ENCODE measurements around the gene RGS4. TPM values are rescaled to one million over a fixed set of nuclear protein-coding genes. Genes with fewer than 3 reads are reported as not detected.

RGS4 gene
- total and polyA plus RNA-seq, 2 of the 13 experiments (the other 11 are each of a cell fraction or from before 2014, with no cell fraction given) = not detected

- FAIRE-seq (no peak), ATAC-seq (no peak), DNase-seq (ENCODE audit: low spot score) (no peak)
- Histone ChIP-seq H2AFZ (ENCODE audit: low read length) (no peak overlapping the region), H3K27ac (ENCODE audit: extremely low read length, insufficient read depth, low read length) (no peak overlapping the region), H3K36me3 (replicated peaks in 1 of 2; ENCODE audit: control insufficient read depth in 1 of 2, insufficient read depth in 2 of 2, low read length in 2 of 2) (no peaks in the 10 kb centered on the region), H3K4me2 (ENCODE audit: low read depth, low read length) (no peak overlapping the region), H3K4me3 (replicated peaks in 1 of 3; ENCODE audit: insufficient read depth in 1 of 3, low read depth in 2 of 3, low read length in 3 of 3) (no peak overlapping the region), H3K9me3 (ENCODE audit: low read length) (no peaks in the 10 kb centered on the region), H3K79me2 (ENCODE audit: insufficient read depth, low read length) (no peaks in the 10 kb centered on the region), H3K9ac (ENCODE audit: insufficient read depth, low read depth, low read length) (no peak overlapping the region), H3K4me1 (ENCODE audit: insufficient read depth, low read length) (no peaks in the 10 kb centered on the region), H3K27me3 (ENCODE audit: control insufficient read depth in 1 of 2, insufficient read depth in 2 of 2, low read length in 2 of 2) (no peaks in the 10 kb centered on the region; a peak in 1 of 5 replicates), H4K20me1 (ENCODE audit: insufficient read depth, low read length) (no peaks in the 10 kb centered on the region)
- BruUV-seq (replicated peaks) = no TSS peak
- intact Hi-C loops (cut with micrococcal nuclease; ENCODE audit: unreplicated experiment) = loop anchor here (5.0 kb wide), 1 partner anchor 411 kb away; no protein-coding TSS in a partner anchor
- TF ChIP-seq KLF11 (CRISPR knock-in tag; IDR thresholded peaks at IDR 0.05) = no peak
- no peak for TF ChIP-seq TBX3 (IDR thresholded peaks at IDR 0.05; ENCODE audit: borderline replicate concordance)
- no peak for TF ChIP-seq KDM1A (CRISPR knock-in tag; IDR thresholded peaks at IDR 0.05)
- no peak for TF ChIP-seq FOSL2 (CRISPR knock-in tag; IDR thresholded peaks at IDR 0.05)
- TF ChIP-seq BRCA1 (CRISPR knock-in tag; IDR thresholded peaks at IDR 0.05) = no peak
- TF ChIP-seq ZNF205 (CRISPR knock-in tag; IDR thresholded peaks at IDR 0.05) = no peak
- TF ChIP-seq HNRNPL (IDR thresholded peaks at IDR 0.05; ENCODE audit: low read depth, low read length) = no peak
- no peak for TF ChIP-seq PHF8 (CRISPR knock-in tag; IDR thresholded peaks at IDR 0.05)
- TF ChIP-seq ZNF550 (CRISPR knock-in tag; IDR thresholded peaks at IDR 0.05; ENCODE audit: borderline replicate concordance) = no peak
- no peak for TF ChIP-seq TP53 (CRISPR knock-in tag; conservative IDR thresholded peaks at IDR 0.05)
- TF ChIP-seq ZNF883 (CRISPR knock-in tag; IDR thresholded peaks at IDR 0.05; ENCODE audit: not compliant biosample characterization) = no peak
- no peak for TF ChIP-seq CAMTA2 (CRISPR knock-in tag; IDR thresholded peaks at IDR 0.05; ENCODE audit: borderline replicate concordance)
- no peak for TF ChIP-seq ZUFSP (CRISPR knock-in tag; IDR thresholded peaks at IDR 0.05; ENCODE audit: borderline replicate concordance)
- in situ Hi-C loops (cut with HindIII; ENCODE audit: extremely low pct_ligation_motif_present, low pct_unique_long_range_greater_than_20kb) = no loop called here
- ChIA-PET CTCF (ENCODE audit: low intra/inter-chr PET ratio, low total read pairs) (no interaction called here), POLR2A (no interaction called here)
- WGBS (ENCODE audit: low lambda C conversion rate) = 21% methylated on average over 6 of the region's 6 CpGs
Measured at GRCh38 chr1:163082971-163083370, 13.8 kb downstream of the RGS4 start.

Measured in HepG2 (cell line).